ENCODE results near the gene ITPRID1.
"Not testable (repeated sequence)": the region's sequence is repeated elsewhere in the genome, so short reads cannot be mapped to it uniquely, and the experiment has no call there.

The ITPRID1 gene

DNA sequence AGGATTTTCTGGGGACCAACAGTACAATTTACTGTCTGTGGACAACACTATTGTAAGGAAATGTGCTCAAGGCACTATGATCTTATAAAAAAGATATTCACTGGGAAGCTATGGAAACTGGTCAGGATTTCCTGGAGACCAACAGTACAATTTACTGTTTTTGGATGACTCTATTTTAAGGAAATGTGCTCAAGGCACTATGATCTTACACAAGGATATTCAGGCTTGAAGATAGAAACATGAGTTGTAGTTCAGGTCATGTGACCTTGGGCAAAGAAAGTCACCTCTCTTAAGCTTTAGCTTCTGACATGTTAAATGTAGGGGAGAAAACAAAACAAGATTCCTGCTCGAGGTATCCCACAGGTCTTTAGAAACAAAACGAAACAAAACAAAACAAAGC is 1.7 kb upstream of the ITPRID1 start:
- TF ChIP-seq, protein P1, sequence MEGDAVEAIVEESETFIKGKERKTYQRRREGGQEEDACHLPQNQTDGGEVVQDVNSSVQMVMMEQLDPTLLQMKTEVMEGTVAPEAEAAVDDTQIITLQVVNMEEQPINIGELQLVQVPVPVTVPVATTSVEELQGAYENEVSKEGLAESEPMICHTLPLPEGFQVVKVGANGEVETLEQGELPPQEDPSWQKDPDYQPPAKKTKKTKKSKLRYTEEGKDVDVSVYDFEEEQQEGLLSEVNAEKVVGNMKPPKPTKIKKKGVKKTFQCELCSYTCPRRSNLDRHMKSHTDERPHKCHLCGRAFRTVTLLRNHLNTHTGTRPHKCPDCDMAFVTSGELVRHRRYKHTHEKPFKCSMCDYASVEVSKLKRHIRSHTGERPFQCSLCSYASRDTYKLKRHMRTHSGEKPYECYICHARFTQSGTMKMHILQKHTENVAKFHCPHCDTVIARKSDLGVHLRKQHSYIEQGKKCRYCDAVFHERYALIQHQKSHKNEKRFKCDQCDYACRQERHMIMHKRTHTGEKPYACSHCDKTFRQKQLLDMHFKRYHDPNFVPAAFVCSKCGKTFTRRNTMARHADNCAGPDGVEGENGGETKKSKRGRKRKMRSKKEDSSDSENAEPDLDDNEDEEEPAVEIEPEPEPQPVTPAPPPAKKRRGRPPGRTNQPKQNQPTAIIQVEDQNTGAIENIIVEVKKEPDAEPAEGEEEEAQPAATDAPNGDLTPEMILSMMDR (IDR thresholded peaks at IDR 0.05; ENCODE audit: extremely low read depth, missing control alignments): no peak
- DNase-seq (ENCODE audit: low spot score): no peak

DNA sequence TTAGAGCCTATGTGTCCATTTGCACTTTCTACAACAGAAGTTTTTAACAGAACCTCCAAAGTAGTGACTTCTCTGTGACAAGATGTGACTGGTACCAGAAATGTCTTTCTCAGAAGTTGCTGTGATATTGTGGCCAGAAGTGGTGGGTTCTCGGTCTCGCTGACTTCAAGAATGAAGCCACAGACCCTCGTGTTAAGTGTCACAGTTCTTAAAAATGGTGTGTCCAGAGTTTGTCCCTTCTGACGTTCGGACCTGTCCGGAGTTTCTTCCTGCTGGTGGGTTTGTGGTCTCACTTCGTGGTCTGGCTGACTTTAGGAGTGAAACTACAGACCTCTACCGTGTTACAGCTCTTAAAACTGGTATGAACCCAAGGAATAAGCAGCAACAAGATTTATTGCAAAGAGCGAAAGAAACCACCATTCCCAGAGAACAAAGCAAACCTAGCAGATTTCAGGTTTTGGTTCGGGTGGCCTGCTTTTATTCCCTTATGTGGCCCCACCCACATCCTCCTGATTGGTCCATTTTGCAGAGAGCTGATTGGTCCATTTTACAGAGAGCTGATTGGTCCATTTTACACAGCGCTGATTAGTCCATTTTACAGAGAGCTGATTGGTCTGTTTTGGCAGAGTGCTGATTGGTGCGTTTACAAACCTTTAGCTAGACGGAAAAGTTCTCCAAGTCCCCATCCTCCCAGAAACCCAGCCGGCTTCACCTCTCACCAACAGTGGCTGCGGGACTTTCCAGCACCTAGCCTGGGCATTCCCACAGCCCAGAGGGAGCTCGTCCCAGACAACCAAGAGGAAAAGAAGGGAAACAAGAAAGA is 3.0 kb downstream of the ITPRID1 start:
- TF ChIP-seq, protein P1 (IDR thresholded peaks at IDR 0.05; ENCODE audit: extremely low read depth, missing control alignments): no peak

DNA sequence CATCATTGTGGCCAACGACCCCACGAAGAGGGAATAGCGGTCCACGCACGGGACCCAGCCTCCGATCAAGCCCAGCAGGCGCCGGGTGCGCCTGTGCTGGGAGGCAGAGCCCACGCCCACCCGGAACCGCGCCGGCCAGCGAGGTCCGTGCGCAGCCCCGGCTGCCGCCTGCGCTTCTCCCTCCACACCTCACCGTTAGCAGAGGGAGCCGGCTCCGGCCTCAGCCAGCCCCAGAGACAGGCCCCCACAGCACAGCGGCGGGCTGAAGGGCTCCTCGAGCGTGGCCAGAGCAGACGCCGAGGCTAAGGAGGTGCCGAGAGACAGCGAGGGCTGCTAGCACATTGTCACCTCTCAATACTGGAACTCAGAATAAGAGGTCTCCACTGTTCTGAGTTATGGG is 3.6 kb downstream of the ITPRID1 start:
- TF ChIP-seq, protein P1 (IDR thresholded peaks at IDR 0.05; ENCODE audit: extremely low read depth, missing control alignments): no peak
- no peak for DNase-seq (ENCODE audit: low spot score)

More for the DNA sequence above, 3.0 kb downstream of the ITPRID1 start:
- no peak for DNase-seq (ENCODE audit: low spot score)

DNA sequence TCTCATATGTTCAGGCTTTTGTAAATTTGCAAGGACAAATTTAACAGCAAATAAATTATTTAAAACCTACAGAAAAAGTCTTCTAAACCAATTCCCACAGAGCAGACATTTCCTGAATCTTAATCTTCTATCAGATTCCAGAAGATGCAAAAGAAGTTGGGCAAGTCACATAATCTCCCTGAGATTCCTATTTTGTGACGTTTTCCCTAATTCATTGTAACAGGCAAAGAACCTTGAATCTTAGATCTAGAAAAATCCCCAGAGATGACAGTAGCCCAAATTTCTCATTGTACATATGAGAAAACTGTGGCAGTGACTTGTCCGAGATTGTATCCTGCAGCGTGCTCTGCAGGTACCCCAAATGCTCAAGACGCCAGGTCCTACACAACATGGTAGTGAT is 4.9 kb downstream of the ITPRID1 start:
- TF ChIP-seq, protein P1 (IDR thresholded peaks at IDR 0.05; ENCODE audit: extremely low read depth, missing control alignments): no peak
- no peak for DNase-seq (ENCODE audit: low spot score)

DNA sequence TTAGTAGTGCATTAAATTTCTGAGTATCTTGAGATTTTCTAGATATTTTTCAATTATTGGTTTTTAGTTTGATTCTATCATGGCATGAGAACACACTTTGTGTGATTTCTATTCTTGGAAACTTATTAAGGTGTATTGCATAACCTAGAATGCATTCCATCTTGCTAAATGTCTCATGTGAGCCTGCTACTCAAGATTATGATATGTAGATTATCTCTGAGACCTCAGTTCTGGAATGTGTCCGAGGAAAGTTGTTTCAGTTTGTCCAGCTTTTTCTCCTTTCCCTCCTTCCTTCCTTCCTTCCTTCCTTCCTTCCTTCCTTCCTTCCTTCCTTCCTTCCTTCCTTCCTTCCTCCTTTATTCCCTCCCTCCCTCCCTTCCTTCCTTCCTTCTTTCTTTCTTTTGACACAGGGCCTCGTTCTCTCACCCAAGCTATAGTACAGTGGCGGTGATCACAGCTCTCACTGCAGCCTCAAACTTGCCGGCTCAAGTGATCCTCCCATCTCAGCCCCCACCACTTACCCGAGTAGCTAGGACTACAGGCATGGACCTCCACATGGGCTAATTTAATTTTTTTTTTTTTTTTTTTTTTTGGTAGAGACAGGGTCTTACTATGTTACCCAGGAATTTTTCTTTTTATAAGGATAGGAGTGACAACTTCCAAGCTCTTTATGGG is 7.6 kb downstream of the ITPRID1 start:
- TF ChIP-seq, protein P1 (IDR thresholded peaks at IDR 0.05; ENCODE audit: extremely low read depth, missing control alignments): no peak
- DNase-seq (ENCODE audit: low spot score): no peak

DNA sequence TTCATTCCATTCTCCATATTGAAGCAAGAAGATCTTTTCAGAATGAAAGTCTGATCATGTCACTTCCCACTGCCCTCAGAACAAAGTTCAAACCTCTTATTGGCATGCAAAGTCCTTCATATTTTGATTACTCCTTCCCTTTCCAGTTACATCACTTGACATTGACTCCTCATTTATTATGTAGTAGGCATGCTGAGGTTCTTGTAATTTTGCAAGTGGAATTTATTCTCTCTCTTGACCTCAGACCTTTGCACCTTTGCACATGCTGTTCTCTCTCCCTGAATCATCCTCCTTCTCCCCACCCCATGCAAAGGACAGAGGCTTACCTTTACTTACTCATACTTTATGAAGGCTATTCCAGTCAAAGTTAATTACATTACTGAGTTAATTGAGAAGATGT is 13.0 kb downstream of the ITPRID1 start:
- DNase-seq (ENCODE audit: low spot score): no peak
- TF ChIP-seq, protein P1 (IDR thresholded peaks at IDR 0.05; ENCODE audit: extremely low read depth, missing control alignments): no peak

DNA sequence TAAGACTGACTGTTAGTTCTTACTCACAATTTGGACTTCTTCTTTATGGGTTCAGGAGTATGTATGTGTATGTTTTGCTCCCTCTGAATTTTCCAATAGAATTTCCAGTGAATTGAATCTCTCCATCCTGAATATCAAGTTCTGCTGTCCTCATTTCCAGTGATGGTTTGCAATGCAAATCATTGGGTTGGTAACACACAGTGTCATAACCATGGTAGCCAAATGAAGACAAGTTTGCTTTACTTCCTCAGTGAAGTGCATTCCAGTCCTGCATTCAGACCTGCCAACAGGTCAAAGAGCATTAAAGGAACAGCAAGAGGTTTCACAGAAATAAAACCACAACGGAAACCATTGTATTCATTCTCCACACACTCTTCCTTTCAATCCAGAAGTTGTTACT is 15.2 kb downstream of the ITPRID1 start:
- no peak for DNase-seq (ENCODE audit: low spot score)
- TF ChIP-seq, protein P1 (IDR thresholded peaks at IDR 0.05; ENCODE audit: extremely low read depth, missing control alignments): no peak

DNA sequence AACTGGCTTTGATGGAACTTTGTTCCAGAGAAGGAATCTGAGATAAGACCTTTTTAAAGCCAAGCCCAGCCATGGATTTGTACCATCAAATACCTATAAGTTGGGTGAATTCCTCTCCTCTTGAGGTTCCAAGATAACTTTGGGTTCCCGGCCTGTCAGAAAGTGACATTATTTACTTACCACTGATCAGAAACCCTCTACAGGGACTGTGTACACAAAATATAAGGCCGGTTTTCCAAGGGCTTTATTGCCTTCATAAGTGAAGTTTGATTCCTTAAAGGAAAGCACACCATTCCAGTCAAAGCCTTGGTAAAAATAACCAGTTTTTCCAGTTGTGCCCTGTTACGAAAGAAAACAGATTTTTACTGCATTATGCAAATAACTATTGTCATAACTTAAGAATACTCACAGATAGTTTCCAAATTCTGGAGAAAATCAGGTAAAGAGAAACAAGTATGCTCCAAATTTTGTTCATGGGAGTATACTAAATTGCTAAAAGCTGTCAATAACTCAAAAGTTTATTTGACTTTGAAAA is 26.8 kb downstream of the ITPRID1 start:
- not testable (repeated sequence) for DNase-seq (ENCODE audit: low spot score)
